GM21528 (cell line): Measurements from ENCODE around the gene SLU7.

ENCODE experiments used
- ATAC-seq: cut with Tn5 transposase; IDR thresholded peaks from one replicate; pipeline ENCODE4 v1.9.1; 2021; ENCODE audit warnings: mild to moderate bottlenecking, moderate library complexity; ENCODE audit not compliant: unreplicated experiment, low FRiP score

SLU7 gene

DNA sequence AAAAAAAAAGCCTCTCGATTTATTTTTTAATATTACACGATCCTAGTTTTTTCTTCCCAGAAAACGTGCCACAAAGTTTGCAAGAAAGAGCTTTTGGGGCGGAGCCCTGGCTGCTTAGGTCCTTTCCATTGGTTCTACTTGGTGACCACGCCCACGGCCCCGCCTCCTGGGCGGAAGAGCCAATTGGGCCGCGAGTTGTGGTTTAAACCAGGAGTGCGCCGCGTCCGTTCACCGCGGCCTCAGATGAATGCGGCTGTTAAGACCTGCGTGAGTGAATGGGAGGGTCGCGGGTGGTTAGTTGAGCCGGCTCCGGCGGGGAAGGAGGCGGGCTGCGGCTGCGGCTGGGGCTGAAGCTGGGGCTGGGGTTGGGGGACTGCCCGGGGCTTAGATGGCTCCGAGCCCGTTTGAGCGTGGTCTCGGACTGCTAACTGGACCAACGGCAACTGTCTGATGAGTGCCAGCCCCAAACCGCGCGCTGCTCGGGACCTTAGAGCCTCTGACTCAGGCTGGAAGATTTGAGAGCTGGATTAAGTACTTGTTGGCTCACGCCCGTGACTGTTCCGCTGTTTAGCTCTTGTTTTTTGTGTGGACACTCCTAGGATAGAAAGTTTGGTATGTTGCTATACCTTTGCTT, 2.9 kb upstream of the SLU7 start, which contains the start of gene PTTG1:
Gene PTTG1, plus strand, starts transcription at position 231 of the 634 bp plus-strand sequence. CDS start 458 bp downstream, outside the sequence.
- peak; percentile 73 for ATAC-seq

- ATAC-seq, result no peak
Observed at GRCh38 chr5:160420331-160420610, 1.4 kb upstream of the SLU7 start.

- peak; percentile 37 for ATAC-seq
Observed at GRCh38 chr5:160419458-160420330, 813 bp upstream of the SLU7 start.

GRCh38 chr5:160399402-160400353, 19.2 kb downstream of the SLU7 start, which contains the start of gene FAM200C:
FAM200C (minus strand) TSS chr5:160400054; CDS start chr5:160395490, 4,564 bp downstream.
- peak; percentile 90 for ATAC-seq

DNA sequence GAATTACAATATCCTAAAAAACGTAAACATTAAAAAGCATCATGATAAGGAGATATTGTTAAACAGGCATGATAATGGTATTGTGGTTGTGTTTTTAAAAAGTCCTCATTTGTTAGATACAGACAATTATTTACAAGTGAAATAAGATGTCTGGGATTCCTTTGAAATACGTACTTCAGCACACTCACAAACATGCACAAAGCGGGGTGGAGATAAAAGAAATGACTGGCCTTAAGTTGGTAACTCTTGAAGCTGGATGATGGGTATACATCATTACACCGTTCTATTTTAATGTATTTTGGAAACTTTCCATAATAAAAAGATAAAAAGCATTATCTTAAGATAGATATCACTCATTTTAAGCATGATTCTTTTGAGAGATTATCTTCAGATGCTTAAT, 20.1 kb downstream of the SLU7 start:
- ATAC-seq, result no peak

DNA sequence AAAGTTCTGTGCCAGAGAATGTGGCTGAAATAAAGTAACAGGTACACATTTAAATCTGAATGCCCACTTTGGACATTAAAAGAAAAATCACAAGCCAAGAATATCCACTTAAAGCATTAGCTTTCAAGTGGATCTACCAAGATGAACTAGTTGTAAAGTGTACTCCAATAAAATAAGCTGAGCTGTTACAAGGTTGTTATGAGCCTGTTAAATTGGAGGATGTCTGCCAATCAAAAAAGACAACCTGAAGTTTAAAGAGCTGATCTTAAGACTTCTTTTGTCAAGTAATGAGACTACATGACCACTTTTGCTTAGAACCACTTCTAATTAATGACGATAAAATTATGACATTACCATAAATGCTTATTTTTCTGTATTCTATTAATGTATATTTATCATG, 21.4 kb downstream of the SLU7 start:
- ATAC-seq, result no peak

GRCh38 chr5:160395111-160395510, 23.8 kb downstream of the SLU7 start:
- no peak for ATAC-seq

DNA sequence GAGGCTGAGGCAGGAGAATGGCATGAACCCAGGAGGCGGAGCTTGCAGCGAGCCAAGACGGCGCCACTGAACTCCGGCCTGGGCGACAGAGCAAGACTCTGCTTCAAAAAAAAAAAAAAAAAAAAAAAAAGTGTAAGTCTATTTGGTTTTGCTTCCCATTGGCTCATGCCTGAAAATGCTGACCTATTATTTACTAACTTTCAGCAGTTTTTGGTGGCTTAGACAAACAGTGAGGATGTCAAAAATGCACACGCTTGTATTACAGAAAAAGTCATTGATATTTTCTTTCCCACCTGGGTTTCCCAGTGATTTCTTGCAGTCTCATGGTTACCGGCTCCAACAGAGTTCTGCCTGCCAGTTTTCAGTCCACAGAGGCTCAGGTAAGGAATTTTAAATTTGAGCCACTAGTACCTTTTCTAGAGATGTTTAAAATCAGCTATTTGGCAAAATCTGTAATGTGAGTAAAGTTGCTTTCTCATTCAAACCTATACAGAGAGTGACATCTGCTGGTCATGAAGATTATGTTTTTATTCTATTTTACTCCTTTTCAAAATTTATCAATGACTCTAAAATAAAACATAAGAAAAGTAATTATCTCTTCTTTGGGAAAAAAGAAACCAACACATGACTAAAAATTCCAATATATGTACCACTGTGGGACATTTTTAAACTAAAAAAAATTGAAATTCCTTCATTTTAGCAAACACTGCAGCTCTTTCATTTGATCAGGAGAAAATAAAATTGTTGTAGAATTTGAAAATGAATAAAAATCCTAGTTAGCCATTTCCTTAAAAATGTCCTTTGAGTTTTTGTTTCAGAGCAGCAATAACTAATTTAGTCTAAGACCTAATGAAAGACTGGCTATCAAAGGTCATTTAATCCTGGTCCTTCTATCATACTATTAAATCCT, 27.8 kb downstream of the SLU7 start:
- ATAC-seq, result no peak

GRCh38 chr5:160387445-160387844, 31.4 kb downstream of the SLU7 start:
- no peak for ATAC-seq

DNA sequence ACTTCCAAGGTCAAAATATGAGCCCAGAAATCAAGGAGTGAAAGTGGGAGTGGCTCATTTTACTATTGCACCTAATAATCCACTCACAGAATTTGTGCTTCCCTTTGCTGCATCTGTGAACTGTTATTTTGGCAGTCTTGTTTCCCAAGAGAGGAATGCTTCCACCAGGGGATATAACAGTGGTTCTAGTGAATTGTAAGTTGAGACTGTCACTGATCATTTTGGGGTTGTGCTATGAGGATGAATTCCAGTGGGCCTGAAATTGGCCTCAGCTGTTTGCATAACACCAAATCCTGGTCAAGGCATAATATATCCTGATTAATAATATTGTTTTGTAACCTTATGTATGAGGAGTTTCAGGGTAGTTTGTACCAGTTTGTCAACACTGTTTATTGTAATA, 33.4 kb downstream of the SLU7 start:
- no peak for ATAC-seq

DNA sequence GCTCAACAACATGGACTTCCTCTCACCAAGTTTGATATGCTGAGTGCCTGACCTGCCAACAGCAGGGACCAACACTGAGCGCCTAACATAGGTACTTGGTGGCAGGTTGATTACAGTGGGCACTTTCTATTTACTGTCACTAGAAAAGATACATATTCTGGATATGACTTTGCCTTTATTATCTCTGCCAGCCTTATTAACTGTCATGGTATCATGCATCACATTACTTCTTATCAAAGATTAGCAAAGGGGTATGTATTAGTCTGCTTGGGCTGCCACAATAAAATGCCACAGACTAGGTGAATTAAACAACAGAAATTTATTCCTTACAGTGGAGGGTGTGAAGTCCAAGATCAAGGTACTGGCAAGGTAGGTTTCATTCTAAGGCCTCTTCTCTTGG, 34.2 kb downstream of the SLU7 start:
- no peak for ATAC-seq

DNA sequence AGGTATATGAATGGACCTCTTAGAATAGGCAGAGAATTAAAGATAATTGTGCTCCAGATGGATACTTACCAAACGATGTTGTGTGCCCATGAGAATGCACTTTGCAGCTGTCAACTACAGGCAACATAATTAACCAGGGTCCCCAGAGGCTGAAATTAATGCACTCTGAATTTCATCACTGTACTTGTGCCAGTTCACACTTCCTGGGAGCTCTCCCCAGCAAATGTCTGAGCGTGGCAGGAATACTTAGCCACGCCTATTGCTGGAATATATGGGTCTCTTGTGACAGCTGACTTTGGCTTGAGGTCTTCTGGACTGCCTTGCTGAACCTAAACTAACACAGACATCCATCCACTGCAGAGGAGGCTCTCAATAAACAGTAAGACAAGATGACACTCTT, 36.5 kb downstream of the SLU7 start:
- no peak for ATAC-seq

DNA sequence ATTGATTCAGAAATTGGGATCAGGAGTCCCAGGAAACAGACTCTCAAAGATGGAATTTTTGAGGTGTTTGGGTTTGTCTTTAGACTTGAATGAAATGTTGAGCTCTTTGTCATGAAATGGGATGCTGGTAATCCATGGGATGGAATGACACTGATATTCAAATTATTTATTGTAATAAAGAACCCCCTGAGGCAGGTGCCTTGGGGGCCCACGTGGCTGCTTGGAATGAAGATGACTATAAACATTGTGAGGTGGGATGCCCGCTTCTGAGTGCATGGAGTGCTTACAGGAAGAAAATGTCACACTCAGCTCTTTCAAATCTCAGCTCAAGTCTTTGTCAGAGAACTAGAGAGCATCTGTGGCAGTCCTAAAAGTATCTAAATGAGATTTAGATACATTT, 38.8 kb downstream of the SLU7 start:
- no peak for ATAC-seq

DNA sequence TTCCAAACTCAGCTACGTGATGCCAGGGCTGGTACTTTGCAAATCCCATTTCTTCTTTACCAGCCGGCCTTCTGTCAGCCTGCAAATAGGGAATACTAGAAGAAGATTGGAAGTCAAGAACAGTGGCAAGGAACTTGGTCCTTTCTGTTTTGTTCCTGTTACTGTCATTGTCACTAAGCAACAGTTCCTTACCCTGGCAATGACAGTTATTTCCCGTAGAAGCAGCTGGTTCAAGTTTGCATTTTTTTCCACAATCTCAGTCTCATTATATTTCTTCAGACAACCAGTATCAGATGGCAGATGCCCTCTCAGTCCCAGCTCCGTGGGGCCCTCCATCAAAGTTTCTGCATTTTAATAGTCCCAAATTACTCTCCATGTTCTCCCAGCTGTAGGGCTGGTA, 39.4 kb downstream of the SLU7 start:
- no peak for ATAC-seq

DNA sequence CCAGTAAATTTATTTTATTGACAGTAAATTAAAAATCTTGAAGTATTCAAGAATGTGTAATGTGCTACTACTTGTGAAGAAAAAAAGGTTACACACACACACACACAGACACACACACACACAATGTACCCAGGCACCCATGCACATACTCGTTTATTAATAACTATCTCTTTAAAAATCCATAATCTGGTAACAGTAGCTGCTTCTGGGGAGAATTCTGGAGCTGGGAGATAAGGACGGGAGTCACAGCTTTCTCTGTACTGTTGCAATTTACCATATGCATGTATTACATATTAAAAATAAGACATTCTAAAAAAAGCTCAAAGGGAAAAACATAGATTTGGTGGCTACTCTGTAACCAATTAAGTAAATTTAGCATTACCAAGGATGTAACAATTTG, 40.6 kb downstream of the SLU7 start:
- no peak for ATAC-seq

GRCh38 chr5:160377651-160378050, 41.2 kb downstream of the SLU7 start:
- ATAC-seq, result no peak

DNA sequence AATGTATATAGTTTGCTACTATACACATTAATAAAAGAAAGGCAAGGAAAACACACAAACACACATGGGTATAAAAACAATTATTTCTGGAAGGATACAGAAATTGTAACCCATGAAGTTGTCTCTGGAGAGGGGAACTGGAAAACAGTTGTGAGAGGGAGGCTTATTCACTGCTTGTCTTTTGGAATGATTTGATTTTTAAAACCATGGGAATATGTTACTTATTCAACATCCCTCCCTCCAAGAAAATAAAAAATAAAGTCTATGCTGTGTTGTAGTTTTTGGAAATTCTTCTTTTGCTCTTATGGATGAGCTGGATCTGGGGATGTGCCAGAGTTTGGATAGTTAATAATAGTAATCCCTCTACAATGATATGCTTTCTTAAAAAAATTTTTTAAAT, 42.5 kb downstream of the SLU7 start:
- ATAC-seq, result no peak

- no peak for ATAC-seq
Observed at GRCh38 chr5:160375701-160376100, 43.2 kb downstream of the SLU7 start.

- ATAC-seq, result no peak
Observed at GRCh38 chr5:160375166-160375565, 43.7 kb downstream of the SLU7 start.

GRCh38 chr5:160371294-160371693, 47.6 kb downstream of the SLU7 start:
- ATAC-seq, result no peak
